Esophagus squamous epithelium (tissue), 4 donors: ENCODE measurements around the gene ARFGAP1.

Experiments
- POLR2A ChIP-seq, 4 donors: fragments of 450-650 bp; IDR thresholded peaks; one replicate each; pipeline ENCODE4 v1.6.1; 2017; ENCODE audit warnings: antibody characterized with exemption in 4 of 4, mild to moderate bottlenecking in 4 of 4, moderate library complexity in 3 of 4
- TF ChIP-seq, protein P1 (sequence below), 6 experiments: fragments of 450-650 bp in 4 of 6; fragments of 200-600 bp in 2 of 6; sonication (generic) in 2 of 6; IDR thresholded peaks; one replicate each; pipeline ENCODE4 v1.5.1; 2016 to 2019; ENCODE audit warnings: antibody characterized with exemption in 6 of 6, mild to moderate bottlenecking in 4 of 6, moderate library complexity in 4 of 6

DNA sequence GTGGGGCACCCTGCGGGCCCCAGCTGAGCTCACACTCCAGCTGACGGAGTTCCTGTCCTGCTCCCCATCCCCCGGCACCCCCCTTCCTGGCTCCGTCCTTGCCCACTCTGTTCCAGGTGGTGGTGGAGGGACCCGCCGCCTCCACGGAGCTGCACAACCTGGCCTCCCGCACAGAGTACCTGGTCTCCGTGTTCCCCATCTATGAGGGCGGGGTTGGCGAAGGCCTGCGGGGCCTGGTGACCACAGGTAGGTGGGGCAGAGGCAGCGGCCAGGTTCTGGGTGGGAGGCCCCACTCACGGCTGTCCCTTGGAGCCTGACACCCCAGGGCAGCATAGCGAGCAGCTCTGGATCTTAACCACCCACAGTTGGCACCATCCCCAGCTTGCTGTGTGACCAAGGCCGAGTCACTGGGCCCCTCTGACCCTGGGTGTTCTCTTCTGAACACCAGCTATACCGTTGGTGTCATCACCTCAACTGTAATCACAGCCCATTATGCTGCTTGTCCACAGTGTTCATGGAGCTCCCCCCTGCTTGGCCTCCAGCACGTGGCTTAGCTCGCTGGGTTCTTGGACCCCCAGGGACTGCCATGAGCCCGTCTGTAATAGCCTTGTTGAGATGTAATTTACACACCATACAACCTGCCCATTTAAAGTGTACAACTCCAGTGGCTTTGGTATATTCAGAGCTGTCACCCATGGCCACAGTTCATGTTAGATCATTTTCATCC, 37.8 kb downstream of the ARFGAP1 start:
- TF ChIP-seq, protein P1, sequence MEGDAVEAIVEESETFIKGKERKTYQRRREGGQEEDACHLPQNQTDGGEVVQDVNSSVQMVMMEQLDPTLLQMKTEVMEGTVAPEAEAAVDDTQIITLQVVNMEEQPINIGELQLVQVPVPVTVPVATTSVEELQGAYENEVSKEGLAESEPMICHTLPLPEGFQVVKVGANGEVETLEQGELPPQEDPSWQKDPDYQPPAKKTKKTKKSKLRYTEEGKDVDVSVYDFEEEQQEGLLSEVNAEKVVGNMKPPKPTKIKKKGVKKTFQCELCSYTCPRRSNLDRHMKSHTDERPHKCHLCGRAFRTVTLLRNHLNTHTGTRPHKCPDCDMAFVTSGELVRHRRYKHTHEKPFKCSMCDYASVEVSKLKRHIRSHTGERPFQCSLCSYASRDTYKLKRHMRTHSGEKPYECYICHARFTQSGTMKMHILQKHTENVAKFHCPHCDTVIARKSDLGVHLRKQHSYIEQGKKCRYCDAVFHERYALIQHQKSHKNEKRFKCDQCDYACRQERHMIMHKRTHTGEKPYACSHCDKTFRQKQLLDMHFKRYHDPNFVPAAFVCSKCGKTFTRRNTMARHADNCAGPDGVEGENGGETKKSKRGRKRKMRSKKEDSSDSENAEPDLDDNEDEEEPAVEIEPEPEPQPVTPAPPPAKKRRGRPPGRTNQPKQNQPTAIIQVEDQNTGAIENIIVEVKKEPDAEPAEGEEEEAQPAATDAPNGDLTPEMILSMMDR (IDR thresholded peaks at IDR 0.05): no peak
- no peak for TF ChIP-seq POLR2A (IDR thresholded peaks at IDR 0.05)
